GM18868 (cell line): Measurements from ENCODE around the gene KIF2C.
"Not testable (repeated sequence)": the region's sequence is repeated elsewhere in the genome, so short reads cannot be mapped to it uniquely, and the experiment has no call there.

Experiments used
- ATAC-seq: cut with Tn5 transposase; IDR thresholded peaks from one replicate; pipeline ENCODE4 v1.9.1; 2021; ENCODE audit warnings: mild to moderate bottlenecking, moderate library complexity; ENCODE audit not compliant: unreplicated experiment

KIF2C gene

DNA sequence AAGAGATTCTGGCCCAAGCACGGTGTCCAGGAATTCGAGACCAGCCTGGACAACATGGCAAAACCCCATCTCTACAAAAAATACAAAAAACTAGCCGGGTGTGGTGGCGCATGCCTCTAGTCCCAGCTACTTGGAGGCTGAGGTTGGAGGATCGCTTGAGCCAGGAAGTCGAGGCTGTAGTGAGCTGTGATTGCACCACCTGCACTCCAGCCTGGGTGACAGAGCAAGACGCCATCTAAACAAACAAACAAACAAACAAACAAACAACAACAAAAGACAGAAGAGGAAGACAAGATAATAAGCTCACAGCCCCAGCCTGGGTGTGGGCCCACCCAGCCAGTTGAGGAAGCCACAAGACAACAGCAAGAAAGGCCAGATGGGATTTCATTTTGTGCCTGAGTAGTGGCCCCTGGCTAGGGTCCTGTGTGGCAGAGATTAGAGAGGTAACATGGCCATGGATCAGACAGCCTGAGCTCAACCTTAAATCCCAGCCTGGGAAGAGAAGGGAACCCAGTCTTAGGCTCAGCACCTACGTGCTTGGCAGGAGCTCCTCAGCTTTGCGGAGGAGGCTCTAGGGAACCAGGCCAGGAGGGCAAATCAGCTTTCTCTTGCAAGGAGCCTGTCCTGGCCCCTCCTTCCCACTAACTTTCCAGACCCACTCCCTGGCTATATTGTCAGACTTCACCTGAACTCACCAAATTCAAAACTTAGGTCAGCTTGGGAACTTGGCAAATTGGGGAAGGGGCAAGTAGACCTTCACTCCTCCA, 53.3 kb downstream of the KIF2C start:
- no peak for ATAC-seq

GRCh38 chr1:44797886-44798285, 58.2 kb downstream of the KIF2C start:
- not testable (repeated sequence) for ATAC-seq

DNA sequence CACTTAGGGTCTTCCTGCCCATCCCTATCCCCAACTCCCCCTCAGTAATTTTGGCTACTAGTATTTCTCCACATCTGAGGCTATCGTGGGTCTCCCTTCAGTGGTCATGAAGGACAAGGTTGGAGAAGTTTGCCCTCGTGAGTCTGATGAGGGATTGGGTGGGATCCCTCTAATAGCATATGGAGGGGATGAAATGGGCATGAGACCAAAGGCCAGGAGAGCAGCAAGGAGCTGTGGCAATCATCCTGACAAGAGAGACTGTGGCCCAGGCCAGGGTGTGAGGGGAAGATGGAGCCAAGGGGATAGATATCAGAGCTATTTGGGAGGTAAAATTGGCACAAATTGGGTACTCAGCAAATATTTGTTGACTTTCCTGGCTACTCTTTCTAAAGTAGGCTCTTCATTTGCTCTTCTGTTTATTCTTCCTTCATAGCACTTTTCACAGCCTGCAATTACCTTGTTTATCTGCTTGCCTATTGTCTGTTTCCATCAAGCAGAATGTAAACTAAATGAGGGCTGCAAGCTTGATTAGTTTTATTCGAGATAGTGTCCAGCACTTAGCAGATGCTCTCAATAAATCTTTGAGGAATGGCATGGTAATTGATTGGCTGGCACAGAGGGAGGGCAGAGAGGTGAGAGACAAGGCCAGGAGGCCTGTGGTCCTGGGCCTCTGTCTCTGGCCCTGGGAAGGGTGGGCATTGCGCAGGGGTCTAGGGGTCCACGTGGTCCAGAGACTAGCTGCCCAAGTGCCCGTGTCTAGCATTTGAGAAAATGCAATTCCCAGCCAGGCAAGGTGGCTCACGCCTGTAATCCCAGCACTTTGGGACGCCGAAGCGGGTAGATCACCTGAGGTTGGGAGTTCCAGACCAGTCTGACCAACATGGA, 59.1 kb downstream of the KIF2C start:
- no peak for ATAC-seq

- ATAC-seq: peak; percentile 89
These were observed 60.3 kb downstream of the KIF2C start, which contains the start of gene PLK3 for GRCh38 chr1:44799770-44800584. Gene PLK3, plus strand, starts transcription at chr1:44800377. Its CDS starts 87 bp downstream, at chr1:44800464.

DNA sequence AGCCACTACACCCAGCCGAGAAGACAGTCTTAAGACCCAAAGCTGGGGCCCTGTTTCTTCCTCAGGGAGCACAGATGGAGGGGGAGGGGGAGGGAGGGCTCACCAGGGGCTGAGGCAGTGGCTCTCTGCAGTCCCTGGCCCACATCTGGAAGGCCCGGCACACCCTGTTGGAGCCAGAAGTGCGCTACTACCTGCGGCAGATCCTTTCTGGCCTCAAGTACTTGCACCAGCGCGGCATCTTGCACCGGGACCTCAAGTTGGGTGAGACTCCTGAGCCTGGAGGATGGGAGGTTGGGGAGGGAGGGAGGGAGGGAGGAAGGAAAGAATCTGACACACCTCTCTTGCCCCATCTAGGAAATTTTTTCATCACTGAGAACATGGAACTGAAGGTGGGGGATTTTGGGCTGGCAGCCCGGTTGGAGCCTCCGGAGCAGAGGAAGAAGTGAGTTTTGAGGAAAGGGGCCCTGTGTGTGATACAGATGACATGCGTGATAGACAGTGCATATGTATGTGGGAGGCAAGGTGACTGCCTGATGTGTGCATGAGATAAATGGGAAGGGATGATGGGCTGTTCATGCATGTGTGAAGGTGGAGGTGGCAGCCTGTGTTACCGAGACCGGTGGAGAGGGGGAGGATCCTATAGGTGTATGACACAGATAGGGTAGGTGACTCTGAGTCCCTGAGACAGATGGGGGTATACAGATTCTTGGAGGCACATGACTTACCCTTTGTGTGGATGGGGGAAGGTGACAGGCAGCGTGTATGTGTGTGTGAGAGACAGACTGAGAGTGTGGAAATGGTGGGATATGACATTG, 62.1 kb downstream of the KIF2C start:
- ATAC-seq: no peak

- ATAC-seq: no peak
These were observed 62.8 kb downstream of the KIF2C start for GRCh38 chr1:44802306-44803061.

DNA sequence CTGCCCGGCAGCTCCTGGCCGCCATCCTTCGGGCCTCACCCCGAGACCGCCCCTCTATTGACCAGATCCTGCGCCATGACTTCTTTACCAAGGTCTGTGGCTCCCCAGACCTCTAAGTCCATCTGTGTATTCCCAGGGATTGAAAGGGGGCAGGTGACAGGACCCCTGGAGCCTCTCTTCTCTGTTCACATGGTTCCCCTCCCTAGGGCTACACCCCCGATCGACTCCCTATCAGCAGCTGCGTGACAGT, 63.4 kb downstream of the KIF2C start:
- ATAC-seq: no peak

DNA sequence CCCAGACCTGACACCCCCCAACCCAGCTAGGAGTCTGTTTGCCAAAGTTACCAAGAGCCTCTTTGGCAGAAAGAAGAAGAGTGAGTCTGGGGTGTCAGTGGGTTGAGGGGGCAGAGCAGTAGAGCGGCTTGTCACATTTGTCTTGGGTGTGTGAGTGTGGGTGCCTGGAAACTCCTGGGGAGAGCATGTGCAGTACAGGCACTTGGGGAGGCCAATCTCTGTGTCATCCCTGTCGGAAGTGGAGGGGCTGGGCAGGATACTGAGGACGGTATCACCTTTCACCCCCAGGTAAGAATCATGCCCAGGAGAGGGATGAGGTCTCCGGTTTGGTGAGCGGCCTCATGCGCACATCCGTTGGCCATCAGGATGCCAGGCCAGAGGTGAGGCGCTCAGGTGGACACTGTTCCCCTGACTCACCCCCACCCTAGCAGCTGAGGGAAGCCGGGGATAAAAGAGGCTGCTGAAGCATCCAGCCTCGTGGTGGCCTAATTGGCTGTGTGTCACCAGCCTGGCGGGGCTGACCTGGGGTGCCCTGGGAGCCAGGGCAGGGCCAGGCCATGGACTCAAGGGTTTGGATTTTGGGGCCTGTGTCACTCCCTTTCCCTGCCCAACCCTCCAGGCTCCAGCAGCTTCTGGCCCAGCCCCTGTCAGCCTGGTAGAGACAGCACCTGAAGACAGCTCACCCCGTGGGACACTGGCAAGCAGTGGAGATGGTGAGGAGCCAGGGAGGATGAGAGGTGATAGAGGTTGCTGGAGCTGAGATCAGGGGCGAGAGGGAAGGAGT, 63.9 kb downstream of the KIF2C start:
- no peak for ATAC-seq

- ATAC-seq: no peak
These were observed 65.8 kb downstream of the KIF2C start for GRCh38 chr1:44805311-44806024.

- no peak for ATAC-seq
These were observed 66.5 kb downstream of the KIF2C start for GRCh38 chr1:44806025-44806703.

DNA sequence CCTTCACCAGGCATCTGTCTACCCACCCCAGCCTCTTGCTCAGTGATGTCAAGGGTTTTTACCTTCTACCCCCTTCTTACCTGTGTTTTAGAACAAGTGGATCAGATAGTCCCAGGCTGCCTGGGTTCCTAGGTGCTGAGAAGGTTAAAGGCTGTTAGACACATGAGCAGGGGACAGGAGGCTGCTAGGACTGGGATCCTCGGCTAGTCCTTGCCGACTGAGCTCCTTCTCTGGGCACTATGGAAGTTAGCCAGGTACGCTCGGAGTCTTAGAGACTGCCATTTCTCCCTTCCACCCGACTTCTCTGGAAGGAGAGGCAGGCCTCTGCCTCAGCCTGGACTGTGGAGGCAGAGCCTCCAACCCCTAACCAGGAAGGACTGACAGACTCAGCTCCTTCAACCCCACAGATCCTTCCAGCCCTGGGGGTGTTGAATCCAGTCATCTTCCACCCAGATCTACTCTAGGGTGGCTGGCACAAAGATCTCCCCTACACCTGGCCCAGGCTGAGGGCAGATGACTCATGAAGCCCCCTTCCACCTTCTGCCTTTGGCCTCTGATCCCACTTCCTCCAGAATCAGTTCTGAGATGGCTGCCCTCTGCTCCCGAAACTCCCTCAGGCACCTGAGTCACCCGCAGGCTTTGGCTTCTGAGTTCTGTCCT, 67.2 kb downstream of the KIF2C start, which contains the start of gene DYNLT4:
TSS of gene DYNLT4 (minus strand) at position 648 of the 660 bp plus-strand sequence. CDS start 683 bp downstream, outside the sequence.
- no peak for ATAC-seq

DNA sequence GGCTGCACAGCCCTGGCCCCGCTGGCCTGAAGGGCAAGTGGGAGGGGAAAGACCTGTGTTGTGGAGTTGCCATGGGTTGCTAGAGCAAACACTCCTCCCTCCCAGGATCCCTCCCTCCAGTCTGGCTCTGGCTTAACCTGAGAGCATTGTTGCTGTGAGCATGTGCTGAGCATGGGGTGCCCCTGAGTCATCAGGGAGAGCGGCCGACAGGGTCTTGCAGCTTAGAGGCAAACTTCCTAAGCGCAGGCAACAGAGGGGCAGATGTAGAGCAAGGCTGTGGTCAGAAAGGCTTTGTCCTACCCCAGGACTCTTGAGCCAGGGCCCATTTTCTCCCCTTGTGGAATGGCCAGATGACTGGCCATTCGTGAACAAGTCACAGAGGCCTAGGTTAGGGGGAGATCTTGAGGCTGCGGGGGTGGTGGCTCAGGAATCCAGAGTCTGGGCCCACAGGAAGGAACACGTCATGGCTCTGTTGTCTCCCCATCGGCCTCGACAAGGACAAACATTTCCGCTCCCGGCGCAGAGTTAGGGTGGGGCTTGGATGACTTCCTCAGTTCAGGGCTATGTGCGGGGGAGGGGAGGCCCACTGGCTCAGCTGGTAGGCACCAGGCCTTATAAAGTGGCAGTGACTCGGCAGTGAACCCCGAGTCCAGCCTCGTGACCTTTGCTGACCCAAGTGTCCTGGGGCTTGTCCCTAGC, 67.9 kb downstream of the KIF2C start:
- ATAC-seq: peak; percentile 31

DNA sequence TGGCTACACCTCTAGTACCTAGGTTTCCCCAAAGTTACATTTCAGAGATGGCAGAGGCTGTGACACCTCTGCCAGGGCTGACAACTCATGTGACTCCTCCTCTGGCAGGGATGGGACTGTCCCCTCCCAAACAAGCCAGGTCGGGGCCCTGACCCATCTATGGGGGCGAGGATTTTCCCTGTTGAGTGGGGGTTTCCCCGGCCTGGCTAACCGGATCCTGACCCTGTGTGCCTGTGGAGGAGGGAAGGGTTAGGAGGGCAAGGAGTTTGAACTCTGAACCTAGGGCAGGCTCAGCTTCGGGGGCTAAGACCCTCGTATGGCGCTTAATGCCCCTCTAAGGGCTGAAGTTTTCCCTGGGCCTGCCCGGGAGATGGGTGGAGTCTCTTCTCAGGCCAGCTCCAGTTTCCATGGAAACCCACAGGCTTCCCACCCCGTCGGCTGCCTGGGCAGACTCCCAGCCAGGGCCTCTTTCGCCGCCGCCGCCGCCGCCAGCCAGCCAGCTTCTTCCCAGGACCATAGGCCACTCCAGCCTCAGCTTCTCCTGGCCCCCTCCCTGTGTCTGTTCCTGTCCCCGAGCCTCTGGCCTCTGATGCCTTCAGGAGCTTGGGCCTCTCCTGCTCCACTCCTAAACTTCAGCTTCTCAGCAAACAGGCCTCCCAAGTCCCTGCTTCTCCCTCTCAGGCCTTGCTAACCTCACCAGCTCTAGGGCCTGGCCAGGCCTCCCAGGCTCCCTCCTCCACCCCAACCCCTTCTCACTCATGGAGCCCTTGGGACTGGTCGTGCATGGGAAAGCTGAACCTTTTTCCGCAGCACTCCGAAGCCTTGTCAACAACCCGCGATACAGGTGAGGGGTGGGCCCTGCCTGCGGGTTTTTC, 68.7 kb downstream of the KIF2C start, which contains the start of gene BTBD19:
TSS of gene BTBD19 (plus strand) at position 461 of the 875 bp plus-strand sequence. CDS start at position 759, 298 bp downstream.
- ATAC-seq: peak; percentile 34

DNA sequence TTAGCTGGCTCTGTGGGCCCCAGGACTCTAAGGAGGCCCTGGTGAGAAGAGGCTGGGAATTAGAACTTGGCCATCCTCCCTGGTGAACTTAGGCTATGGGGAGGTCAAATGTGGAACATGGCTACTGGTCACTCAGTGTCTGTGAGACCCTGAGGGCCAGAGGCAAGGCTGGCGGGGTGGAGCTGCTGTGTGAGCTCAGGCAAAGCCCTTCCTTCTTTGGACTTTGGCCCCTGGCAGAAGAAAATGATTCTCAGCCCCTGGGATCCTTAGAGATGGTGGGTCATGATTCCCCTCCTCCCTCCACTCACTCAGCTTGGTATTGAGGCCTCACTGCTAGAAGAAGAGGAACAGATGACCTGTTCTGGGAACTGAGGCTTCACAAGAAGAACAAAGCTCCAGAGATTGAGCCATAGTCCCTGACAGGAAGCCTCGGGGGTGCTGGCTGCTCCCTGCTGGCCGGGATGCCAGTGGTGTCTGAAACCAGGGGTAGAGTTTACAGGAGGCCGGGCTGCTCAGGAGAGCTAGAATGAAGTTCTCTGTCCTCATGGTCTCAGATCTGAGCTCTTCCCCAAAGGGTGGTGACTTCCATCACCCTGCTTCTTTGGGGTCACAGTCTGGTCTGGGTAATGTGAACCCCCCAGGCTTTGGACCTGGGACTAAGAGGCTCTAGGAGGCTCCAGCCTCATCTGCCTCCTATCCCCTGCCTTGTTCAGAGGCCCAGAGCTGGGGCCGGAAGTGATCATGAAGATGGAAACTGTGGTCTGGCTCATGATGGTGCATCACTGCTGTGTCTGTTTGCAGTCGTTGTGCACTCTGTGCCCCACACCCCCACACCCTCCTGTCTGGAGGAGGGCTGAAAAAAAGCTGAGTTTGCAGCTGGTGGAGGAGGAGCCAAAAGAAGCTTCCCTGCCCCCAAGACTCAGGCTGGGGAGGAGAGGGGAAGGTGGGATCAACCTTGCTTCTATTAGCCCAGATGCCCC, 69.6 kb downstream of the KIF2C start:
- ATAC-seq: peak; percentile 55
